SK-N-MC (cell line): ENCODE measurements around the gene ZNF586.
"Not testable (repeated sequence)": the region's sequence is repeated elsewhere in the genome, so short reads cannot be mapped to it uniquely, and the experiment has no call there.

Source experiments
- DNase-seq: peaks from one replicate; pipeline ENCODE4 v3.0.0-alpha.2; 2011; ENCODE audit warnings: low read depth, low spot score
- H3K27ac ChIP-seq: fragments of 200-600 bp; sonication (generic); 2 replicates; pipeline ENCODE4 v1.5.1; 2016; ENCODE audit warnings: mixed run types
- H3K36me3 ChIP-seq: fragments of 200-600 bp; sonication (generic); 2 replicates; pipeline ENCODE4 v1.6.1; 2017; ENCODE audit warnings: antibody characterized with exemption, low read length, mixed read lengths; ENCODE audit not compliant: insufficient read depth
- H3K4me3 ChIP-seq: fragments of 200-600 bp; sonication (generic); 2 replicates; pipeline ENCODE4 v1.5.1; 2016
- H3K9ac ChIP-seq: fragments of 200-600 bp; sonication (generic); 2 replicates; pipeline ENCODE4 v1.8.0; 2017; ENCODE audit warnings: mixed run types, mixed read lengths; ENCODE audit not compliant: insufficient read length
- H3K9me3 ChIP-seq: fragments of 200-600 bp; sonication (generic); 2 replicates; pipeline ENCODE4 v1.6.1; 2017; ENCODE audit warnings: low read depth, mild to moderate bottlenecking, antibody characterized with exemption, low read length, moderate library complexity, mixed read lengths
- EZH2 ChIP-seq: fragments of 200-600 bp; sonication (generic); IDR thresholded peaks from one replicate; pipeline ENCODE4 v1.6.1; 2017; ENCODE audit warnings: antibody characterized with exemption
- FOXP2 ChIP-seq: optimal IDR thresholded peaks from 2 replicates; pipeline ENCODE3; 2011; ENCODE audit warnings: mild to moderate bottlenecking, moderate library complexity; ENCODE audit not compliant: insufficient read depth; ENCODE audit errors: extremely low read length, control extremely low read depth
- POLR2AphosphoS5 ChIP-seq: IDR thresholded peaks from 2 replicates; pipeline ENCODE4 v1.6.1; 2012; ENCODE audit warnings: mild to moderate bottlenecking, low read depth, low read length, borderline replicate concordance

The ZNF586 gene

GRCh38 chr19:57807541-57807940, 38.1 kb downstream of the ZNF586 start:
- Histone ChIP-seq H3K27ac (no peak overlapping the region), H3K36me3 (peaks cover 33% of the 10 kb centered on the region; the same call in 1 of the 2 replicates), H3K9ac (no peak overlapping the region), H3K9me3 (no peaks in the 10 kb centered on the region), H3K4me3 (no peak overlapping the region)
- DNase-seq = no peak
- TF ChIP-seq EZH2 = no peak
- TF ChIP-seq FOXP2 = no peak
- TF ChIP-seq POLR2AphosphoS5 = no peak

- peaks cover 30% of the 10 kb centered on the region; the same call in 1 of the 2 replicates for H3K36me3 ChIP-seq
- not testable (repeated sequence) for H3K9ac ChIP-seq, DNase-seq, H3K27ac ChIP-seq, H3K4me3 ChIP-seq, H3K9me3 ChIP-seq
Observed at GRCh38 chr19:57810410-57811295, 41.2 kb downstream of the ZNF586 start.

- DNase-seq = no peak
- peaks cover 27% of the 10 kb centered on the region; the same call in 1 of the 2 replicates for H3K36me3 ChIP-seq
- H3K4me3 ChIP-seq = no peak overlapping the region
- no peak overlapping the region for H3K9ac ChIP-seq
- no peaks in the 10 kb centered on the region for H3K9me3 ChIP-seq
- TF ChIP-seq EZH2 (no peak), POLR2AphosphoS5 (no peak), FOXP2 (no peak)
- H3K27ac ChIP-seq = no peak overlapping the region
Observed at GRCh38 chr19:57812226-57812625, 42.8 kb downstream of the ZNF586 start.

GRCh38 chr19:57812975-57813820, 43.7 kb downstream of the ZNF586 start:
- not testable (repeated sequence) for DNase-seq, H3K9me3 ChIP-seq, H3K9ac ChIP-seq, H3K27ac ChIP-seq
- peak overlapping the region; percentile 93; the same call in 1 of the 2 replicates for H3K4me3 ChIP-seq
- H3K36me3 ChIP-seq = peaks cover 17% of the 10 kb centered on the region; the same call in 1 of the 2 replicates

- Histone ChIP-seq H3K9ac (peak overlapping the region; percentile 83), H3K36me3 (peaks cover 11% of the 10 kb centered on the region; the same call in 1 of the 2 replicates), H3K27ac (no peak overlapping the region), H3K4me3 (peak overlapping the region; percentile 93), H3K9me3 (no peaks in the 10 kb centered on the region)
- TF ChIP-seq POLR2AphosphoS5 (no peak), FOXP2 (no peak), EZH2 (no peak)
- no peak for DNase-seq
Observed at GRCh38 chr19:57813919-57814504, 44.5 kb downstream of the ZNF586 start.

- Histone ChIP-seq H3K27ac (no peak within 1 kb of the TSS), H3K9me3 (no peaks in the 10 kb centered on the region), H3K4me3 (peak within 1 kb of the TSS; percentile 93), H3K36me3 (peaks cover 5% of the 10 kb centered on the region; the same call in 1 of the 2 replicates), H3K9ac (peak within 1 kb of the TSS; percentile 83)
- TF ChIP-seq POLR2AphosphoS5 (peak; percentile 93), FOXP2 (no peak)
- peak; percentile 75 for DNase-seq
Observed at GRCh38 chr19:57814505-57815246, 45.2 kb downstream of the ZNF586 start, which contains the start of gene ZNF552. ZNF552 (minus strand) TSS chr19:57814913; CDS start chr19:57814743, 170 bp downstream.

GRCh38 chr19:57815247-57816075, 46.0 kb downstream of the ZNF586 start:
- H3K9me3 ChIP-seq = no peaks in the 10 kb centered on the region
- TF ChIP-seq FOXP2 (no peak), POLR2AphosphoS5 (no peak), EZH2 (no peak)
- H3K36me3 ChIP-seq = peaks cover 2% of the 10 kb centered on the region; the same call in 1 of the 2 replicates
- peak overlapping the region; percentile 93 for H3K4me3 ChIP-seq
- no peak overlapping the region for H3K27ac ChIP-seq
- no peak for DNase-seq
- H3K9ac ChIP-seq = no peak overlapping the region
